ENCODE measurements around the gene IGSF22.

IGSF22 gene

GRCh38 chr11:18726040-18726439 lies at the start of gene IGSF22:
Gene IGSF22, minus strand, starts transcription at chr11:18726188. Its CDS starts 1,952 bp downstream, at chr11:18724236.
- no peak for DNase-seq (ENCODE audit: low spot score)

GRCh38 chr11:18774801-18775200 lies 48.8 kb upstream of the IGSF22 start:
- no peak for DNase-seq (ENCODE audit: low spot score)

DNA sequence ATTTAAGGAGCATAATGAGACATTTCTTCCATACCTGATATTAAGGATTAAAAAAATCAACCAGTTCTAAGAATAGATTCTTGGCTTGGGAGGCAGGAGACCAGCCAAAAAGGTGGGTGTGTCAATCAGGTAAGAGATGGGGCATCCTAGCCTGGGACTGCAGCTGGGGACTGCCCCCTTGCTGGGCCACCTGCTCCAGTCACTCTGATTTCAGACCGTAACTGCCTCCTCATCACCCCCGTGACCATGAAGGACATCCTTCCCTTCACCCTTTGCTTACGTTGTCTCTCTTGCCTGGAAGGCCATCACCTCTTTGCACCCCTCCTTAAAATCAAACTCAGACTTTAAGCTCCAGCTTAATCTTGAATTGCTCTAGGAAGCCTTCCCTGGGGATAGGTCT lies 47.7 kb upstream of the IGSF22 start:
- DNase-seq (ENCODE audit: low spot score) = no peak

DNA sequence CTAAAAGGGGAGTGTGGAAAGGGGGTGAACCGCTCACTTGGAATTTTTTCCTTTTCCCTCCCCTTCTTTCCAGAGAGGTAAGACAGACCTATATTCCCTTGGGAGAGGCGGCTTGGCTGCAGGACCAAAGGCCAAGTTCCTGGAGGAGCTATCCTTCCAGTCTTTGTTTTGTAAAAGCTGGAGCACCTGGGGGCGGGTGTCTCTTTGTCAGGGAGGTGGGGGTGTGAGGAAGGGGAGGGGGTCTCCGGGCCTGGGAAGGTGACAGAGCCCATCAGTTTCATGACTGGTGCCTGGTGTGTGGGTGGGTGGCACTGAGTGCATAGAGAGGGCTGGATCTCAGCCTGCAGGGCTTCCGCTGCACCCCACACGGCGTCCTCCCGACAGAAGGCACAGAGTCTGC lies 47.1 kb upstream of the IGSF22 start:
- DNase-seq (ENCODE audit: low spot score) = no peak

DNA sequence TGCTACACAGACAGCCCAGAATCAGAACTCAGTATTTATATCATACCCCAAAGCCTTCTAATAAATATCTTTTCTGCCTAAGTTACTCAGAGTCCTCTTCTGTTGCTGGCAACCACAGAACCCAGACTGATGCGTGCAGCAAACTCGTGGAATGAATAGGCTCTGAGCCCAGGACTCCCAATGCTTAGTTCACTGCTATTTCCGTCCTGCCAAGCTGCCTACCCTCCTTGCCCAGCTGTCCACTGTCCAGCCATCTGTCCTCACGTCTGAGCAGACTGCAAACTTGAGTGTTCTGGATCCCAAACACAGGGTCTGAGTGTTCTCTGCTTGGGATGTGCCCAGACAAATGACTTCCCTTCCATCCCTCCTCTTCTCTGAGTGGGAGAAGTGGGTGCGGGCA lies 46.2 kb upstream of the IGSF22 start:
- no peak for DNase-seq (ENCODE audit: low spot score)

GRCh38 chr11:18771266-18772035 lies 45.5 kb upstream of the IGSF22 start:
- DNase-seq (ENCODE audit: low spot score) = no peak

- DNase-seq (ENCODE audit: low spot score) = no peak
Observed at GRCh38 chr11:18770479-18771125, 44.6 kb upstream of the IGSF22 start.

GRCh38 chr11:18769802-18770456 lies 43.9 kb upstream of the IGSF22 start:
- DNase-seq (ENCODE audit: low spot score) = no peak

DNA sequence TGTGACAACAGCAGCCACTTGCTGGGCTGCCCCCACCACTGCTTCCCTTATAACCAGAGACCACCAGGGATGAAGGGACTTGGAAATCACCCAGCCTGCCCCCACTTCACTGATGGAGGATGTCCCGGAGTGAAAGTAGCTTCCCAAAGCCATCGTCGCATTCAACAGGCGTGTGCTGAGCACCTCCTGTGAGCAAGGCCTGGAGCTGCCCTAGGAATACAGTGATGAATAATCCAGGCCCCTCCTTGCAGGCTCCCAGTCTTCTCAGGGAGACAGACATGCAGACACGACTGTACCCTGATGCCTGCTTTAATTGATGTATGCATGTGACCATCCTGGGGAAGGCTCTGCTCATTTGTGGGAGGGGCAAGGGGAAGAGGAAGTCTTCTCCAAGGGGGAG lies 43.0 kb upstream of the IGSF22 start:
- DNase-seq (ENCODE audit: low spot score) = no peak

DNA sequence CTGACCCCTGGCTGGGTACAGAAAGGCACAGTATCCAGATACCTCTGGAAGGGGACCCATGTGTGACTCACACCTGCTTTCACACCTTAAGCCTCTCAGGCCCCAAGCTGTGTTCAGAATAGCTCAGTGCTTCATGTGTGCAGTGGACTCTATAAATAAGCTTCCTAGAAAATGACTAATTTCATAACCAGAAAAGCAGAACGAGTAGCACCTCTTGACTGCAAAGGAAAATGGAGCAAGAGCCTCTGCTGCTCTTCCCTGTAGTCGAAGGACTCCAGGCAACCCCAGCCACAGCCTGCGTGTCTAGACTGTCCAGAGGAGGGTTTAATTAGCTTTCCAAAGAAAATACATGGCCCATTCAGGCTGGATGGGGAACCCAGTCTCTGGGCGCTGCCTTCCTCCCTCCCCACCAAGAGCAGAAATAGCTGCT lies 42.5 kb upstream of the IGSF22 start:
- DNase-seq (ENCODE audit: low spot score) = no peak

- no peak for DNase-seq (ENCODE audit: low spot score)
Observed at GRCh38 chr11:18766015-18766414, 40.0 kb upstream of the IGSF22 start.

GRCh38 chr11:18765554-18765953 lies 39.6 kb upstream of the IGSF22 start:
- no peak for DNase-seq (ENCODE audit: low spot score)

DNA sequence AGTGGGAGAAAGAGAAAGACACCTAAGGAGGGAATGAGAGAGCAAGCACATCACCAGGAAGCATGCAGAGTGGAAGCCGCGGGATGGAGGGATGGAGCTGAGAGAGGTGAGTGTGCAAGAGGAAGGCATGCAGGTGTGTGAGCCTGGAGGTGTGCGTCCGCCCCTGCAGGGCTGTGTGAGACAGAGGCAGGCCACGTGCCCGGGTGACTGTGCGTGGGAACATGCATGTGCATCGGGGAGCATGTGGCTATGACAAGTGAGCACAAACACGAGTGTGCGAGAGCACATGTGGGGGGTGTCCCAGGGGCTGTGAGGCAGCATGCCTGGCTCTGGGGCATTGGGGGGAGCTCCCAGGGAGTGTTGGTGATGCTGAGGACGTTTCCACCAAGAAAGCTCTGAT lies 35.8 kb upstream of the IGSF22 start:
- DNase-seq (ENCODE audit: low spot score) = no peak

DNA sequence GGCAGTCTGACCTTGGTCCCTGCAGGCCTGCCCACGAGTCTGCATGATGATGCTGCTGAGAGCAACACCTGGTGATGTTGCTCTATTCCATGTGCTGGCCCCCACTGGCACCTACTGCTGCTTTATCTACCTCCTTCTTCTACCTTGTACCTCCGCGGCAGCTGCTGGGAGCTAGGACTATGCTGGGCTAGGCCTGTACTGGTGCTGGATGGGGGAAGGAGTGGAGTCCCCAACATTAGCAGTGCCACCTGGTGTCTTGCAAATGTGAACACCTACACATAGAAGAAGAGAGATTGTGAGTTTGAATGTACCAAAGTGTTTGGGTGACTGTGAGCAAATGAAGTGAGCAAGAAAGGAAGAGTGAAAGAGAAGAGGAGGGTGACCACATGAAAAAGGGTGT lies 35.2 kb upstream of the IGSF22 start:
- no peak for DNase-seq (ENCODE audit: low spot score)

DNA sequence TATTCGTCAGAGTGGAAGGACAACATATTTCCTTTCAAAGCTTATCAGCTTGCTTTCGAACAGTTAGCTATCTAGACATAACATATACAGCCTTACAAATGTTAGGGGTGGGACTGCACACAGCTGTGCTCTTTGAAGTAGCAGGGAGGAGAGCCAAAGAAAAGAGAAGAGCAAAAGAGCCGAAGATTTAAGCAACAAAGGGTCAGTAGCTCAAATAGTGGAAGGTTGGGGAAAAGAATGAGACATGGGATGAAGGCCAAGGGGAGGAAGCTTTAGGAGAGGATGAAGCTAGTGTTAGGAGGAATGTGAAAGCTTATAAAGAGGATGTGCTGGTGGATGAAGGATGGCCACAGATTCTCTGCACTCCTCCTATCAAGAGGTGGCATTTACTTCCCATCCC lies 31.8 kb upstream of the IGSF22 start:
- no peak for DNase-seq (ENCODE audit: low spot score)

DNA sequence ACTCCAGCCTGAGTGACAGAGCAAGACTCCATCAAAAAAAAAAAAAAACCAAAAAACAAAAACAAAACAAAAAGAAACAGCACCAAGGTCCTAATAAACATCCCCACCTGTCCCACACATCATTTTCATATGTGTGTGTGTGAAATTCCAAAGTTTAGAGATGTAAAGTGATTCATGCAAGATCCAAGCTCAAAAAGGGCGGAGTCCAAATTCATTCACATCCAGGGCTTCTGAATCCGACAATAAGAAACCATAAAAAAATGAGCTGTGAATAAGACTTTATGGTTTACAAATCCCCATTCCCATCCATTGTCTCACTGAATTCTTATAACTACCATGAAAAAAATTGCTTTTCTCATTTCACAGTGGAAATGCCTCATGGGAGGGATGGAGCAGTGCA lies 30.9 kb upstream of the IGSF22 start:
- DNase-seq (ENCODE audit: low spot score) = no peak

- no peak for DNase-seq (ENCODE audit: low spot score)
Observed at GRCh38 chr11:18754308-18754707, 28.3 kb upstream of the IGSF22 start.

DNA sequence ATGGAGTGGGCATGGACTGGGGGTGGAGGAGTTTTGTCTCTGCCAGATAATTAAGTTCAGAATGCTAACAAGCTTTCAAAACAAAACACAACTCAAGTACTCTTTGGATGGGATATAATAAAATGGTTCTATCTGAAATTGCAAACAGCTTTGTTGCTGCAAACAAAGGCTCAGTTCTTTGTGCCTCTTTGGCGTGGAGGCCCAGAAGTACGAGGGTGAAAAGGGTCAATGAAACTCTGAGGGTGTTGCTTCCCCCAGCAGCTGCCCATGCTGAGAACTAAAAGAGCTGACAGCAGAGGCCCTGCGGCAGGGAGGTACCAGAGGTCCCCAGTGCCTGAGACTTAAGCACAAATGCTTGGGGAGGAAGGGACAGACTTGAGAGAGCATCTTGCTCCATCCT lies 26.5 kb upstream of the IGSF22 start:
- no peak for DNase-seq (ENCODE audit: low spot score)

DNA sequence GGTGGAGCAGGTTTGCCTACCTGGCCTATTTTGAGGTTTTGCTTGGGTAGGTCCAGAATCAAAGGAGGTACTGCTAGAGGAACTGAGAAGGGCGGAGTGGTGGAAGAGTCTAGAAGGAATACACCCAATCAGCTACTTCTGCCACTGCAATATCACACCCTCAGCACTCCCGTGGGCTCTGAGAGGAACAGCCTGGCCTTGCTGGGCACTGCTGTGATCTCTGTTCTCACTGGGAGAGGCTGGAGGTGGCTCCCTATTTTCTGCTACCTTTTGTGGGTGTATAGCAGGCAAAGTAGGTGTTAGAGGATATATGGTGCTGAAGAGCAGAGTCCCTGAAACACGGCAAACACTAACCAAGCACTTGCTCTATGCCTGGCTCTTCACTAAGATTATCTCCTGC lies 25.0 kb upstream of the IGSF22 start:
- DNase-seq (ENCODE audit: low spot score) = no peak

GRCh38 chr11:18749681-18750319 lies 23.8 kb upstream of the IGSF22 start:
- no peak for DNase-seq (ENCODE audit: low spot score)

DNA sequence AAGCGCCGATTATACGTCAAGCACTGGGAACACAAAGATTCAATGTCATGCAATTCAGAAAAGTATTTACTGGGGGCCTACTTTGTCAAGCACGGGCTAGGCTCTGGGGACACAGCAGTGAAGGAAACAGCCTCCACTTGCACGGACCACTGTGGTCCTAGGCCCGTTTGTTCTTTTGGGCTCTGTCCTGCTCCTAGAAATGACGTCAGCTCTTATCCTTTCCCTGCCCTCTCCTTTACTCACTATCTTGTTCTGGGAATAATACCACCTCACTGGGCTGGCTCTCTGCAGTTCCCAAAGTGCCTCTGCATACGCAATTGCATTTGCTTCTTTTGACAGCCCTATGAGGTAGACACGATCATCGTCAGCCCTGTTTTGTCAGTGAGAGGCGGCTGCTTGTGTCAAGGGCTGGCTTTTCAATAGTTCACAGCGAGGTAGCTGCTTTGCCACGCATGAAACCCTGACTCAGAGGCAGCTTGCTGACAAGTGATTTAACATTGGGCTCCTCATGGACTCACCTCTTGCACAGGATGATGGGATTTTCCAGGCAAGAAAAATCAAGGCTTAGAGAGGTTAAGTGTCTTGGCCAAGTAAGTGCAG lies 22.9 kb upstream of the IGSF22 start:
- DNase-seq (ENCODE audit: low spot score) = no peak

GRCh38 chr11:18745251-18745650 lies 19.3 kb upstream of the IGSF22 start:
- no peak for DNase-seq (ENCODE audit: low spot score)

All from CD4-positive, alpha-beta T cell treated with Interleukin-2 at 100 ng/mL for 4 hours (primary cell).